ENCODE results near the gene USP11.
"Not testable (repeated sequence)": the region's sequence is repeated elsewhere in the genome, so short reads cannot be mapped to it uniquely, and the experiment has no call there.

Gene USP11

GRCh38 chrX:47247206-47247998 is 14.6 kb downstream of the USP11 start:
- H3K27me3 ChIP-seq (ENCODE audit: insufficient read depth, low read depth, severe bottlenecking), result no peaks in the 10 kb centered on the region

GRCh38 chrX:47247999-47248320 is 15.2 kb downstream of the USP11 start:
- Histone ChIP-seq H3K9me3 (ENCODE audit: severe bottlenecking) (no peaks in the 10 kb centered on the region), H3K27ac (no peak overlapping the region), H3K27me3 (ENCODE audit: insufficient read depth, low read depth, severe bottlenecking) (no peaks in the 10 kb centered on the region), H3K36me3 (peaks cover 13% of the 10 kb centered on the region), H3K4me3 (ENCODE audit: low read depth, low read length) (no peak overlapping the region)
- TF ChIP-seq CTCF (IDR thresholded peaks at IDR 0.05; ENCODE audit: low read depth, low read length), result no peak
- DNase-seq, result no peak

More at GRCh38 chrX:47247206-47247998, 14.6 kb downstream of the USP11 start:
- DNase-seq, result no peak
- Histone ChIP-seq H3K27ac (no peak overlapping the region), H3K9me3 (ENCODE audit: severe bottlenecking) (no peaks in the 10 kb centered on the region), H3K36me3 (peaks cover 13% of the 10 kb centered on the region), H3K4me3 (ENCODE audit: low read depth, low read length) (no peak overlapping the region)
- no peak for TF ChIP-seq CTCF (IDR thresholded peaks at IDR 0.05; ENCODE audit: low read depth, low read length)

- H3K27me3 ChIP-seq (ENCODE audit: insufficient read depth, low read depth, severe bottlenecking), result no peaks in the 10 kb centered on the region
- H3K27ac ChIP-seq, result no peak overlapping the region
- H3K4me3 ChIP-seq (ENCODE audit: low read depth, low read length), result no peak overlapping the region
- no peak for TF ChIP-seq CTCF (IDR thresholded peaks at IDR 0.05; ENCODE audit: low read depth, low read length)
- H3K9me3 ChIP-seq (ENCODE audit: severe bottlenecking), result no peaks in the 10 kb centered on the region
- H3K36me3 ChIP-seq, result peaks cover 13% of the 10 kb centered on the region
- DNase-seq, result no peak
Observed at GRCh38 chrX:47248576-47248975, 15.8 kb downstream of the USP11 start.

- DNase-seq, result no peak
- Histone ChIP-seq H3K27ac (no peak overlapping the region), H3K36me3 (peaks cover 9% of the 10 kb centered on the region), H3K27me3 (ENCODE audit: insufficient read depth, low read depth, severe bottlenecking) (peaks cover 2% of the 10 kb centered on the region), H3K4me3 (ENCODE audit: low read depth, low read length) (no peak overlapping the region), H3K9me3 (ENCODE audit: severe bottlenecking) (no peaks in the 10 kb centered on the region)
- no peak for TF ChIP-seq CTCF (IDR thresholded peaks at IDR 0.05; ENCODE audit: low read depth, low read length)
Observed at GRCh38 chrX:47250017-47250347, 17.2 kb downstream of the USP11 start.

- H3K9me3 ChIP-seq (ENCODE audit: severe bottlenecking); H3K27ac ChIP-seq; H3K36me3 ChIP-seq; H3K4me3 ChIP-seq (ENCODE audit: low read depth, low read length); DNase-seq: not testable (repeated sequence)
- peaks cover 12% of the 10 kb centered on the region for H3K27me3 ChIP-seq (ENCODE audit: insufficient read depth, low read depth, severe bottlenecking)
Observed at GRCh38 chrX:47257620-47258019, 24.8 kb downstream of the USP11 start.

GRCh38 chrX:47264483-47265173 is 31.8 kb downstream of the USP11 start:
- Histone ChIP-seq H3K27me3 (ENCODE audit: insufficient read depth, low read depth, severe bottlenecking) (peaks cover 20% of the 10 kb centered on the region), H3K9me3 (ENCODE audit: severe bottlenecking) (no peaks in the 10 kb centered on the region), H3K36me3 (no peaks in the 10 kb centered on the region), H3K27ac (no peak overlapping the region), H3K4me3 (ENCODE audit: low read depth, low read length) (no peak overlapping the region)
- TF ChIP-seq CTCF (IDR thresholded peaks at IDR 0.05; ENCODE audit: low read depth, low read length), result no peak
- no peak for DNase-seq
